HG03439 (cell line): Measurements from ENCODE around the gene CR1.
A peak's percentile ranks its signal among the peaks of the same experiment; 100 is the strongest.
"Not testable (repeated sequence)": the region's sequence is repeated elsewhere in the genome, so short reads cannot be mapped to it uniquely, and the experiment has no call there.

ENCODE experiments used
- ATAC-seq: cut with Tn5 transposase; IDR thresholded peaks from one replicate; pipeline ENCODE4 v1.9.1; 2021; ENCODE audit warnings: mild to moderate bottlenecking, moderate library complexity; ENCODE audit not compliant: unreplicated experiment

Gene CR1

GRCh38 chr1:207495801-207496792 lies at the start of gene CR1:
CR1 (plus strand) TSS chr1:207496157; CDS start chr1:207496268, 111 bp downstream.
- ATAC-seq = no peak

GRCh38 chr1:207453710-207454045 lies 42.3 kb upstream of the CR1 start:
- no peak for ATAC-seq

GRCh38 chr1:207454046-207454964 lies 41.7 kb upstream of the CR1 start, which contains the start of gene CR2:
CR2 (plus strand) TSS chr1:207454328; CDS start chr1:207454419, 91 bp downstream.
- ATAC-seq = peak; percentile 82

GRCh38 chr1:207455183-207455754 lies 40.7 kb upstream of the CR1 start:
- peak; percentile 18 for ATAC-seq

GRCh38 chr1:207458414-207458813 lies 37.5 kb upstream of the CR1 start:
- no peak for ATAC-seq

- no peak for ATAC-seq
These were observed 36.9 kb upstream of the CR1 start for GRCh38 chr1:207459008-207459407.

GRCh38 chr1:207461649-207462048 lies 34.3 kb upstream of the CR1 start:
- no peak for ATAC-seq

GRCh38 chr1:207462535-207462934 lies 33.4 kb upstream of the CR1 start:
- ATAC-seq = no peak

GRCh38 chr1:207463021-207463420 lies 32.9 kb upstream of the CR1 start:
- ATAC-seq = no peak

- no peak for ATAC-seq
These were observed 32.4 kb upstream of the CR1 start for GRCh38 chr1:207463571-207463970.

GRCh38 chr1:207470927-207471326 lies 25.0 kb upstream of the CR1 start:
- ATAC-seq = no peak

GRCh38 chr1:207474210-207474609 lies 21.7 kb upstream of the CR1 start:
- ATAC-seq = no peak

GRCh38 chr1:207486198-207486597 lies 9.8 kb upstream of the CR1 start:
- no peak for ATAC-seq

- no peak for ATAC-seq
These were observed 8.3 kb upstream of the CR1 start for GRCh38 chr1:207487636-207488035.

GRCh38 chr1:207493212-207493611 lies 2.7 kb upstream of the CR1 start:
- ATAC-seq = no peak

GRCh38 chr1:207494171-207494570 lies 1.8 kb upstream of the CR1 start:
- ATAC-seq = no peak

GRCh38 chr1:207495281-207495680 lies 676 bp upstream of the CR1 start:
- ATAC-seq = not testable (repeated sequence)

GRCh38 chr1:207497941-207498340 lies 2.0 kb downstream of the CR1 start:
- no peak for ATAC-seq

GRCh38 chr1:207499573-207499972 lies 3.6 kb downstream of the CR1 start:
- ATAC-seq = no peak

- ATAC-seq = no peak
These were observed 4.3 kb downstream of the CR1 start for GRCh38 chr1:207500306-207500705.

GRCh38 chr1:207501071-207501470 lies 5.1 kb downstream of the CR1 start:
- no peak for ATAC-seq
